Muscle of arm (tissue), 12 donors: ENCODE measurements around the gene ACOT2. TPM values are rescaled to one million over a fixed set of nuclear protein-coding genes. Genes with fewer than 3 reads are reported as not detected.
"Not testable (repeated sequence)": the region's sequence is repeated elsewhere in the genome, so short reads cannot be mapped to it uniquely, and the experiment has no call there.

ENCODE experiments used
- DNase-seq: peaks from one replicate; pipeline ENCODE4 v3.0.0-alpha.2; 2013
- polyA plus RNA-seq, 12 donors: library from polyadenylated mRNA; unstranded; fragments of 120-200 nt; gene quantifications; one replicate each; pipeline ENCODE4 v1.2.1, GENCODE V29; 2013; ENCODE audit not compliant: insufficient read length in 12 of 12

The ACOT2 gene
- polyA plus RNA-seq, 12 donors = 14.3 to 34.2 (median 26.3) TPM; not detected in 1

DNA sequence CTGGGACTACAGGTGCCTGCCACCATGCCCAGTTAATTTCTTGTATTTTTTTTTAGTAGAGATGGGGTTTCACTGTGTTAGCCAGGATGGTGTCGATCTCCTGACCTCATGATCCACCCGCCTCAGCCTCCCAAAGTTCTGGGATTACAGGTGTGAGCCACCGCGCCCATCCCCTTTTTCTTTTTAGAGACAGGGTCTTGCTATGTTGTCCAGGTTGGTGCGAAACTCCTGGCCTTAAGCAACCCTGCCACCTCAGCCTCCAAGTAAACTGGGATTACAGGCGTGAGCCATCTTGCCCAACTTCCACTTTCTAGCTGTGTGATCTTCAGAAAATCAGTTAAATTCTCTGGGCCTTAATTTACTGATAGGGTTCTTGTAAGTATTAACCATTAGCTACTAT is 2.1 kb upstream of the ACOT2 start:
- not testable (repeated sequence) for DNase-seq

DNA sequence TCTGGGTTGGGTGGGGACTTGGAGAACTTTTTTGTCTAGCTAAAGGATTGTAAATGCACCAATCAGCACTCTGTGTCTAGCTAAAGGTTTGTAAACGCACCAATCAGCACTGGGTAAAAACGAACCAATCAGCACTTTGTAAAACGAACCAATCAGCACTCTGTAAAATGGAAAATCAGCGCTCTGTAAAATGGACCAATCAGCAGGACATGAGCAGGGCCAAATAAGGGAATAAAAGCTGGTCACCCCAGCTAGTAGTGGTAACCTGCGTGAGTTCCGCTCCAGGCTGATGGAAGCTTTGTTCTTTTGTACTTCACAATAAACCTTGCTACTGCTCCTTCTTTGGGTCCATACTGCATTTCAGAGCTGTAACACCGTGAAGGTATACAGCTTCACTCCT is 1.7 kb upstream of the ACOT2 start:
- no peak for DNase-seq

- DNase-seq = no peak
Measured at GRCh38 chr14:73567951-73568885, 795 bp upstream of the ACOT2 start.

- not testable (repeated sequence) for DNase-seq
Measured at GRCh38 chr14:73568886-73569184, 178 bp upstream of the ACOT2 start.

DNA sequence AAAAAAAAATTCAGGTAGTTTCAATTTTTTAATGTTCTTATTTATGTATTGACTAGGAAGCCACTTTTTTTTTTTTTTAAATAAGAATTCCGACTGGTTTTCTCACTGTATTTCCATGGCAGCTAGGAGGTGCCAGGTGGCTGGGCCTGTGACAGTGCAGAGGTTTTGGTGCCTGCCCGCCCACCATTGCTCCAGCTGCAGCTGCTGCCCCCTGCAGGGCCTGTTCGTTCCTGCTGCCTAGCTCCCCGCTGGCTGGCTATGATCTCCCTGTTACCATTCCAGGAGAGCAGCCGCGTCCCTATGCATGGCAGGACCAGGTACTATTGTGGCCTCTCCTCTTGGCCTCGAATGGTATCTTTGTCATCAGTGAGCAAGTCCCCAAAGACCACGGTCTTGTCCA is 1.9 kb downstream of the ACOT2 start:
- DNase-seq = not testable (repeated sequence)

DNA sequence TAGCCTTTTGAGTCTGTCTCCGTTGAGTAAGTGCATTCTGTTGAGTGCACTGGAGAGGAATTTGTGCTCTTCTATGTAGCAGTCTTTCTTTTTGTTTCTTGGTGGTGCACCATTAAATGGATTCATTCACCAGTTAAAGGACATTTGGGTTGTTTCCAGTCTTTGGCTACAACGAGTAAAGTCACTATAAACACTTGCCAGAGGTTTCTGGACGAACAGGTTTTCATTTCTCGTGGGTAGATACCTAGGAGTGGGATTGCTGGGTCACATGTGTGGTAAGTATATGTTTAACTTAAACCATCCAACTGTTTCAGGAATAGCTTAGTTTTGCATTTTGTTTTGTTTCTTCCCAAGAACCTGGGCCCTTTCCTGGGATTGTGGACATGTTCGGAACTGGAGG is 4.0 kb downstream of the ACOT2 start:
- not testable (repeated sequence) for DNase-seq

DNA sequence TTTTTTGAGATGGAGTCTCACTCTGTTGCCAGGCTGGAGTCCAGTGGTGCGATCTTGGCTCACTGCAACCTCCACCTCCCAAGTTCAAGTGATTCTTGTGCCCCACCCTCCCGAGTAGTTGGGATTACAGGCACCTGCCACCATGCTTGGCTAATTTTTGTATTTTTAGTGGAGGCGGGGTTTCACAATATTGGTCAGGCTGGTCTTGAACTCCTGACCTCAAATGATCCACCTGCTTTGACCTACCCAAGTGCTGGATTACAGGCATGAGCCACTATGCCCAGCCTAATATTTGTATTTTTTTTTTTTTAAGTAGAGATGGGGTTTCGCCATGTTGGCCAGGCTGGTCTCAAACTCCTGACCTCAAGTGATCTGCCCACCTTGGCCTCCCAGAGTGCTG is 4.7 kb downstream of the ACOT2 start:
- not testable (repeated sequence) for DNase-seq

DNA sequence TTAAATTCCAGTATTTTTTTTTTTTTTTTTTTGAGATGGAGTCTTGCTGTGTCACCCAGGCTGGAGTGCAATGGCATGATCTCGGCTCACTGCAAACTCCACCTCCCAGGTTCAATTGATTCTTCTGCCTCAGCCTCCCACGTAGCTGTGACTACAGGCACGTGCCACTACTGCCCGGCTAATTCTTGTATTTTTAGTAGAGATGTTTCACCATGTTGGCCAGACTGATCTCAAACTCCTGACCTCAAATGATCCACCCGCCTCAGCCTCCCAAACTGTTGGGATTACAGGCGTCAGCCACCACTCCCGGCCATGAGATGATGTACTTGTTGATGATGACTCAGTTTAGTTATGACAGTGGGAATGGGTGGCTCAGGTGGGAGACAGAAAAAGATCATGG is 5.2 kb downstream of the ACOT2 start:
- not testable (repeated sequence) for DNase-seq

DNA sequence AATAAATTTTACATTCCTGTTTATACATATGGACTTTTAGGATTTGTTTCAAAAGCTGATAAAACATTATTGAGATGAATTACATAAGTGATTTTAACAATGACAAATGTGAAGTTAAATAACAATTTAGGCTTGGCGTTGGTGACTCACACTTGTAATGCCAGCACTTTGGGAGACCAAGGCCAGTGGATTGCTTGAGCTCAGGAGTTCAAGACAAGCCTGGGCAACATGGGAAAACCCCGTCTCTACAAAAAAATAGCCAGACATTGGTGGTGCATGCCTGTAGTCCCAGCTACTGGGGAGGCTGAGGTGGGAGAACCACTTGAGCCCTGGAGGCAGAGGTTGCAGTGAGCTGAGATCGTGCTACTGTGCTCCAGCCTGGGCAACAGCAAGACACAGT is 7.4 kb downstream of the ACOT2 start:
- no peak for DNase-seq

GRCh38 chr14:73577214-73577613 is 8.2 kb downstream of the ACOT2 start:
- not testable (repeated sequence) for DNase-seq

DNA sequence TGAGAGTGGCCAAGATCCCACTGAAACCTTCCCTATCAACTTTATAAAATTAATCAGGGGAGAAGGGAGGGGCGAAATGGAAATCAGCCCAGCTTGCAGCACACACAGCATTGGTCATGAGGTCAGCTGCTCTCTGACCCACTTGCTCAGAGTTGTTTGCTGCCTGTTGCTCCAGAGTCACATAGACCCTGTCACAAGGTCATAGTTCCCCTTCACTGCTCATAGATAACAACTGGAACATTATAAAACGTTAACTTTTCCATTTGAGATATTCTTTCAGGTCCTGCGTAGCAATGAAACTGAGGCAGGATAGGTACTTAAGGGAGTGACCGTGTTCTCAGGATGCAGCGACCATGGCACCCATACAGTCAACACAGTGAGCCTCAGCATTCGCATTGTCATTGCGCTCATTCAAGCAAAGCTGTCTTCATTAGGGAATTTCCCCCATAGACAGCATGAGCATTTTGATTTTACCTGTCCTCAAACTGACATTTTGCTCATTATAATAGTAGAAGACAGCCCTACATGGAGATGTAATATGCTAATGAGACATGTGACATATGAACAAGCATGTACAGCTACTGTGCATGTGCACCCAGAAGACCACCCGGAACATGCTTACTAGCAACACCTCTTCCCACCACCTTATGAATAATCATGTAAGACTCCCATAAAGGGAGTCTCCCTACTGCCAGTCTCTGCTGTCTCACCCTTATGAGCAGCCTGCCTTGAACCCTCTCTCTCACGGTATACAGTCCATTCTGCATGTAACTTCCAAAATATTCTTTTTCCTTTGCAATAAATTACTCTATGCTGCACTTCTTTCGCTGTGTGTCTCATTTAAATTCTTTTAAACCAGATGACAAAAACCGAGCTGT is 13.3 kb downstream of the ACOT2 start:
- not testable (repeated sequence) for DNase-seq

GRCh38 chr14:73588695-73589094 is 19.7 kb downstream of the ACOT2 start:
- DNase-seq = no peak

GRCh38 chr14:73589116-73589515 is 20.1 kb downstream of the ACOT2 start:
- no peak for DNase-seq

- not testable (repeated sequence) for DNase-seq
Measured at GRCh38 chr14:73590673-73591004, 21.6 kb downstream of the ACOT2 start.

GRCh38 chr14:73591690-73592449 is 22.9 kb downstream of the ACOT2 start, which contains the start of gene ACOT4:
TSS of gene ACOT4 (plus strand) at chr14:73591873. CDS start at chr14:73591960, 87 bp downstream.
- no peak for DNase-seq

GRCh38 chr14:73594491-73594890 is 25.5 kb downstream of the ACOT2 start:
- no peak for DNase-seq

DNA sequence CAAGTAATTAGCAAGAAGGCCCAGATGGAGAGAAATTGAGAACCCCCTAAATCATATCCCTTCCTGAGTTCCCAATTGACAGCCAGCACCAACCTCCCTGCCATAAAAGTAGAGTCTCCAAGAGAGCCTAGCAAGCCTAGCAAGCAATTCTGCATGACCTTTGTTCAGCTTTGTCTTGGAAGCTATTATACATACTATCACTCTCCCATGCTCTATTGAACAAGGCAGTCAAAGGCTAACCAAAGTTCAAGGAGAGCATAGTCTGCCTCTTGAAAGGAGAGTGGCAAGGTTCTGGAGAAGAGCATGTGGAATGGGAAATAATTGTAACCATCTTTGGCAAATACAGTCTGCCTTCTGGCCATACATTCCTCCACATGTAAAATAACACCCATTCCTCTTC is 30.5 kb downstream of the ACOT2 start:
- no peak for DNase-seq

- DNase-seq = no peak
Measured at GRCh38 chr14:73602994-73603393, 34.0 kb downstream of the ACOT2 start.

- no peak for DNase-seq
Measured at GRCh38 chr14:73606271-73606670, 37.3 kb downstream of the ACOT2 start.

DNA sequence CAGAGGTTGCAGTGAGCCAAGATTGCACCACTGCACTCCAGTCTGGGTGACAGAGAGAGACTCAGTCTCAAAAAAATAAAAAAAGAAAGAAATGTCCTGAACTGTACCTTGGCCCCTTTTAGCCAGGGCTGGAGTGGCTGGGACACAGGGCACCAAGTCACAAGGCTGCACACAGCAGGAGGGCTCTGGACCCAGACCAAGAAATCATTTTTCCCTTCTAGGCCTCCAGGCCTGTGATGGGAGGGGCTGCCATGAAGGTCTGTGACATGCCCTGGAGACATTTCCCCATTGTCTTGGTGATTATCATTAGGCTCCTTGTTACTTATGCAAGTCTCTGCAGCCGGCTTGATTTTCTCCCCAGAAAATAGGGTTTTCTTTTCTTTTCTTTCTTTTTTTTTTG is 38.2 kb downstream of the ACOT2 start:
- DNase-seq = no peak

DNA sequence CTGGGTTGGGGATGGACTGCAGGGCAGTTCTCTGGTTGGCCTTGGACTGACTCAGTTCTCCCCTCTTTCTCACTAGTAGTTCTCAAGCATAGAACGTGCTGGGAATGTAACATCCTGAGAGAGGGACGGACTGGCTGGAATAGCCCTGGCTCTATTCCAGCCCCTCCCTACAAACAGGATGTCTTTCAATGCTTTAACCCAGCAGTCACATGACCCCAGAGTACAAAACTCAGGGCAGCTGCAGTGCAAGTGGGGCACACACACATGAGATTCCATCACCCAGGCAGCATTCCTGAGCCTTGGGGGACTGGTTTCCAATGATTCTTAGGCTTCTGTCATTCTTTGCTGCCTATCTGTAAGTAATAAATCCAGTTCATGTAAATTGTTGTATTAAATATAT is 41.7 kb downstream of the ACOT2 start:
- DNase-seq = no peak
